NB4 (cell line): ENCODE results near the gene CASTOR1.

Experiments
- DNase-seq: peaks from one replicate; pipeline ENCODE4 v3.0.0; 2010; ENCODE audit warnings: low read depth
- H3K4me3 ChIP-seq: one replicate; pipeline ENCODE4 v1.5.1; 2011; ENCODE audit warnings: mild to moderate bottlenecking, low read depth, low read length, moderate library complexity
- MYC ChIP-seq: IDR thresholded peaks from 2 replicates; pipeline ENCODE4 v1.6.1; 2011; ENCODE audit warnings: low read depth, low read length
- POLR2A ChIP-seq: IDR thresholded peaks from 2 replicates; pipeline ENCODE4 v1.6.1; 2011; ENCODE audit warnings: mild to moderate bottlenecking; ENCODE audit not compliant: insufficient read length; ENCODE audit errors: extremely low read depth
- TF ChIP-seq, protein P1 (sequence below): IDR thresholded peaks from 2 replicates; pipeline ENCODE4 v1.6.1; 2011; ENCODE audit warnings: low read depth, low read length
- TF ChIP-seq, protein P2 (sequence below): IDR thresholded peaks from one replicate; pipeline ENCODE4 v1.5.1; 2012; ENCODE audit warnings: low read depth, low read length

Gene CASTOR1

DNA sequence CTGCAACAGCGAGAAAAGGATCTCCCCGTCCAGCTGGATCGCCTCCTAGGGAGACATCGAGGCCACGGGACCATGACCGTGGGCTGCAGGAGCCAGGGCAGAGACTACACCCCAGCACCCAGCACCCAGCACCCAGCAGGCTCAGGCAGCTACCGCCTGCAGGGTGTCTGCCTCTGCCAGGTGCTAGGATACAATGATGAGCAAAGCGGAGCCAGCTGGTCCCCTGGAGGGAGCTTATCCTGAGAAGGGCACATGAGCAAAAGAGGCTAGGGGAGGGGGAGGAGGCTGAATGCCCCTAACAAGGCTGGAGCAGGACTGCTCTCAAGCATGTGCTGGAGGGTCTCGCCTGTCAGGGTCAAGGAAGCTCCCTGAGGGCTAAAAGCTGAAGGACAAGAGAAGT lies 4.8 kb upstream of the CASTOR1 start:
- H3K4me3 ChIP-seq: no peak overlapping the region
- DNase-seq: no peak
- TF ChIP-seq POLR2A (no peak), MYC (no peak)
- TF ChIP-seq, protein P1, sequence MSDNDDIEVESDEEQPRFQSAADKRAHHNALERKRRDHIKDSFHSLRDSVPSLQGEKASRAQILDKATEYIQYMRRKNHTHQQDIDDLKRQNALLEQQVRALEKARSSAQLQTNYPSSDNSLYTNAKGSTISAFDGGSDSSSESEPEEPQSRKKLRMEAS: no peak
- TF ChIP-seq, protein P2, sequence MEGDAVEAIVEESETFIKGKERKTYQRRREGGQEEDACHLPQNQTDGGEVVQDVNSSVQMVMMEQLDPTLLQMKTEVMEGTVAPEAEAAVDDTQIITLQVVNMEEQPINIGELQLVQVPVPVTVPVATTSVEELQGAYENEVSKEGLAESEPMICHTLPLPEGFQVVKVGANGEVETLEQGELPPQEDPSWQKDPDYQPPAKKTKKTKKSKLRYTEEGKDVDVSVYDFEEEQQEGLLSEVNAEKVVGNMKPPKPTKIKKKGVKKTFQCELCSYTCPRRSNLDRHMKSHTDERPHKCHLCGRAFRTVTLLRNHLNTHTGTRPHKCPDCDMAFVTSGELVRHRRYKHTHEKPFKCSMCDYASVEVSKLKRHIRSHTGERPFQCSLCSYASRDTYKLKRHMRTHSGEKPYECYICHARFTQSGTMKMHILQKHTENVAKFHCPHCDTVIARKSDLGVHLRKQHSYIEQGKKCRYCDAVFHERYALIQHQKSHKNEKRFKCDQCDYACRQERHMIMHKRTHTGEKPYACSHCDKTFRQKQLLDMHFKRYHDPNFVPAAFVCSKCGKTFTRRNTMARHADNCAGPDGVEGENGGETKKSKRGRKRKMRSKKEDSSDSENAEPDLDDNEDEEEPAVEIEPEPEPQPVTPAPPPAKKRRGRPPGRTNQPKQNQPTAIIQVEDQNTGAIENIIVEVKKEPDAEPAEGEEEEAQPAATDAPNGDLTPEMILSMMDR: no peak

DNA sequence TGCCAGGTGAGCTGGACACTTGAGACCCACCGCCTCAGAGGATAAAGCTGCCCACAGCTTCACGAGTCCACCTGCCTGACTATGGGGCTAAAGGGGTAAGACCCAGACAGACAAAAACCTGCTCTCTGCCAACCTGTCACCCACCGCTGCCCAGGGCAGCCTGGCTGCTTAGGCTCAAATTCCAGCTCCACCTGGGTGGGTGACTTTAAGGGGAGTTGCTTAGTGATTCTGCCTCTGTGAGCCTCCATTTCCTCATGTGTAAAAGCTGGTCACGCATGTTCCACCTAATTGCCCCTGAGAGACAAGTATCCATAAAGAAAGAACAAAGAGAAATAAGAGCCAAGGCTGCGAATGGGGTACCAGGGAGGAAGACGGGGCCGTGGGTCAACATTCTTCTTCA lies 3.7 kb upstream of the CASTOR1 start:
- no peak for DNase-seq
- no peak overlapping the region for H3K4me3 ChIP-seq
- TF ChIP-seq, protein P2: no peak
- TF ChIP-seq MYC (no peak), POLR2A (no peak)
- TF ChIP-seq, protein P1: no peak

DNA sequence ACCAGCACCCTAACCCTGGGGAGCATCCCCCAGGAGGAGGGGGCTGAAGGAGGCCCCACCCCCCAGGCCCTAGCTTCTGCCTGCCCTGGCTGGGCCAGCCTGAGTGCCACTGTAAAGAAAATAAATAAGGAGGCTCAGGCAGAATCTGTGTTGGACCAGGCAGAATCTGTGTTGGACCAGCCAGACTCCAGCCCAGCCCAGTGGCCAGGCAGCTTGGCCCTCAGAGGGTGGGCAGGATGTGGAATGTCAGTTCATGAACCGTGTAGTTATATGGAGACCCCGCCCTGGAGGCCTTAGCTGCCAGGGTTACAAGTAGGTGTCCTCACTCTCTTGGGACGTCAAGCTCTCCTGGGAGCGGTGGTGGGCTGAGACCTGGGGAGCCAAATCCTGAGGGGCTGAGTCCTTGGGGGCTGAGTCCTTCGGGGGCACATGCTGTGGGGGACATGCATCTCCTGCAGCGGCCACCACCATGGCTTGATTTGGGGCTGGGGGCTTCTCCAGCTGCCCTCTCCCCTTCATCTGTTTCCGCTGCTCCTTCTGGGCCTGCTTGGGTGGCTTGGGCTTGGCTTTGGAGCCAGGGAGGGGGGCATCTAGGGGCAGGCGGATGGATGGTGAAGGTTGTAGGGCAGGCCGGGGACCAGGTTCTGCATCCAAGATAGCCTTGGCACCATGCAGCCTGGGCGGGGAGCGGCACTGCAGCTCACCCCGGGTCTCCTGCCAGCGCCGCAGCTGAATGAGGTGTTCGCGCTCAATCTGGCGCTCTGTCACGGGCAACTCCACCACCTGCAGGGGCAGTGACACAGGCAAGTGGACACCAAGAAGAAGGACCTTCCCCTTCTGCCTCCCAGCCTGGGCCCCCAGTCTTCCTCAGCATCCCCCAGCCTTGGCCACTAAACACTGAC lies 3.0 kb upstream of the CASTOR1 start:
- TF ChIP-seq, protein P2: no peak
- TF ChIP-seq, protein P1: no peak
- TF ChIP-seq MYC: no peak
- TF ChIP-seq POLR2A: no peak
- H3K4me3 ChIP-seq: no peak overlapping the region
- DNase-seq: no peak

DNA sequence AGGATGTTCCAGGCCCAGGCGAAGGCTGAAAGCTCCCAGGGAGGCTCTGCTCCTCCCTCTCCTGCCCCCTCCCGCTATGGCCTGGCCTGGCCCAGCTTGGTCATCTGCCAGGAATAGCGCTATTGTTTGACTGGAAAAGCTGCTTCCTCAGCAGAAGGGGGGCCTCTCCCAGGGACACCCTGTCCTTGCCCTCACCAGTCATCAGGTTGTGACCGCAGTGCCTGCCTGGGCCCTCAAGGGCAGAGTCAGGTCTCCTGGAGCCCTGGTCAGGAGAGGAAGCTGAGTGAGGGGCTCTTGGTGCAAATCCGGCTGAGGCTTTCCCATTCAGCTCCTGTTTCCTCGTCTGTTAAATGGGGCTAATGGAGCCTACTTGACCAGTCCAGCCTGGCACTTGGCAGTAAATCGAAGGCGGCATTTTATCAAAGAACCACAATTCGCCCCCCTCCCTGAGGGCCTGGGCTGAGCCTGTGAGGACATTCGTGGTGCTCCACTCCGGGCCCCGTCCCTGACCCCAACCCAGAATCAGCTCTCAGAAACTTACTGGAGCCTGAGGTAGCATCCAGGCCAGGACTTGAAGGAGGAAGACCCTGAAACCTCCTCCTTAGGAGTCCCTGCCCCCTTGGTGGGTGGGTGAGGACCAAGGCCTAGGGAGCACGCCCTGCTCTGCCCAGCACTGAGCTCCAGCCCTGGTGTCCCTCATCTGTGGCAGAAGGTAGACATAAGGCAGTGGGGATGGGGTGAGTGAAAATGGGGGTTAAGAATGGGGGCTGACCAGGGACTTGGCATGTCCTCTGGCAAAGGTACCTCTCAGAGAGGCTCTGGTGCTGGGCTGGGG lies 2.0 kb upstream of the CASTOR1 start:
- no peak for DNase-seq
- TF ChIP-seq MYC (no peak), POLR2A (no peak)
- TF ChIP-seq, protein P2: no peak
- TF ChIP-seq, protein P1: no peak
- H3K4me3 ChIP-seq: no peak overlapping the region

DNA sequence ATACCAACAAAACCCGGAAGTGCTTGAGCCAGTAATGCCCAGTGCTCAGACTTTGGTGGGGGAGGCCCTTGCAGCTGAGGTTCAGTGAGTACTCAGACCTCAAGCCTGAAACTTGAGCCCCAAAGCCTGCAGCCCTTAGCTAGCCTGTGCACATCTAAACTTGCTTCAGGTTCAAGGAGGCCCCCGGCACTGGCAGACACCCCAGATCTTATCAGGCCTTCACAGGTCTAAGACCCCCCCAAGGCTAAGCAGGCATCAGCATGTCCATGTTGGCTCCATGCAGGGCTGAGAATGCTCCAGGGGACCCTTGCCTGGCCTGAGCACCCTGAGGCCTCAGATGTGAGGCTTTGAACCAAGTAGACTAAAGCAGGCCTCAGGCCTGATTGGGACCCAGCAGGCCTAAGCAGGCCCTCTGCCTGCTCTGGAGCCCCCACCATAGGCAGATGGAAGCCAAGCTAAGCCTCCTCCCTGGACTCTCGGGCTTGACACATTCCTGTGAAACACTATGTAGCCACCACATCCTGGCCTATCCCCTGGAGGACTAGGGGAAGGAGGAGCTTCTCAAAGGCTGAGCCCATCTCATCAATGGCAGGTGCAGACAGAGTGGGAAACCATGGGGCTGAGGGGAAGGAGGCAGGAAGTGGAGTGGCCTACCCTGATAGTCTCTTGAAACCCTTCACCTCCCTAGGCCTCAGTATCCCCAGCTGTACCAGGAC lies 1.2 kb upstream of the CASTOR1 start:
- H3K4me3 ChIP-seq: no peak overlapping the region
- peak; percentile 82 for DNase-seq
- TF ChIP-seq, protein P1: no peak
- TF ChIP-seq POLR2A (no peak), MYC (no peak)
- TF ChIP-seq, protein P2: no peak
